Globus pallidus (tissue), 1 donor: ENCODE data around the gene TDP1.
"Not testable (repeated sequence)": the region's sequence is repeated elsewhere in the genome, so short reads cannot be mapped to it uniquely, and the experiment has no call there.

Source experiments
- DNase-seq: peaks from one replicate; pipeline ENCODE4 v3.0.0-alpha.2; 2015; ENCODE audit warnings: low spot score

Gene TDP1

DNA sequence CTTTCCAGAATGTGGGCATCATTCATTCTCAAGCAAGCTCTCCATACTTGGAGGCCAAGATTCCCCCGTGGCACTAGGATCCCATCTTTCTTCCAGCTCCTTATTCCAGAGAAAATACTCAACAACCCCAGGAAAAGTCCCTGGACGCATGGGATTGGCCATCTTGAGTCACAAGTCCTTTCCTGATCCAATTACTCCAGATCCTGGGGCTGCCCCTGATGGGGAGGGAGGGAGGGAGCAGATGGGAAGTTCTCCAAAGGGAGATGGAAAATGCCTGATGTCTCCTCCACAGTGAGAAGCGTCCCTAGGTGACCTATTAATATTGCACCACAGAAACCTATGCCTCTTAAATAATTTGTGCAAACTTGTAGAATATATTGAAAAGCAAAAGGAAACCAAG is 93.7 kb downstream of the TDP1 start:
- no peak for DNase-seq

DNA sequence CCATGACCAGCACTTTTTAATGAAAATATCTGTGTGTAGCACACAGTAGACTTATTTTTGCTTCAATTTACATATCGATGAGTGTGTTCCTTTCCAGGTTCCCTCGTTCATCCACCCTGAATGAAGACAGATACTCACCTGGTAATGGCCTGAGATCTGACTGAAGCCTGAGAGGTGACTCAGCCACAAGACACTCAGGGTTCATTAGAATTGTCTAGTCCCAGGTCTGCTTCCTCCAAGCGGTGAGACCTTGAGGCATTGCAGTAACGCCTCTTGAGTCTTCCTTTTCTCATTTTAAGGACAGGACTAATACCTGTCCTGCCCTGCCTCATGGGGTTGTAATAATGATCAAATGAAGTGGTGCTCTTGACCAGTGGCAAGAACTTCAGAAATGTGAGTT is 94.5 kb downstream of the TDP1 start:
- no peak for DNase-seq

DNA sequence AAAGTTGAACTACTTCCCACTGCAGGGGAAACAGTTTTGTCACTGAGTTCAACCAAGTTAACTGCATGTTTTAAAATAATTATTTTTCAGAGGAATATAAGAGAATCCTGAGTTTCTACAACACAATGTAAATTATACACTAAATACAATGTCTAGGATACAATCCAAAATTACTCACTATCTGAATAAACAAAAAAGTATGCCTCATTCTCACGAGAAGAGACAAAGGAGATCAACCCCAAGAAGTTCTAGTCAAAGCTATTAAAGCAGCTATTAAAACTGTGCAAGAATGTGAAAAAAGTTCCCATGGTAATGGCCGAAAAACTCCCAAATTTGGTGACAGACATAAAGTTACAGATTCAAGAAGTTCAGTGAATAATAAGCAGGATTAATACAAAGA is 97.3 kb downstream of the TDP1 start:
- DNase-seq, result no peak

DNA sequence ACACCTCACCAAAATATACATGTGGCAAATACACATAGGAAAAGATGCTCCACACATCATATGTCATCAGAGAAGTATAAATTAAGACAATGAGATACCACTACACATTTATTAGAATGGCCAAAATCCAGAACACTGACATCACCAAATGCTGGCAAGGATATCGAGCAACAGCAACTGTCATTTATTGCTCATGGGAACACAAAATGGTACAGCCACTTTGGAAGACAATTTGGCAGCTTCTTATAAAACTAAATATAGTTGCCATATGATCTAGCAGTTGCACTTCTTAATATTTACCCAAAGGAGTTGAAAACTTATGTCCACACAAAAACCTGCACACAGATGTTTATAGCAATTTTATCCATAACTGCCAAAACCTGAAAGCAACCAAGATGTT is 99.1 kb downstream of the TDP1 start:
- DNase-seq, result no peak

DNA sequence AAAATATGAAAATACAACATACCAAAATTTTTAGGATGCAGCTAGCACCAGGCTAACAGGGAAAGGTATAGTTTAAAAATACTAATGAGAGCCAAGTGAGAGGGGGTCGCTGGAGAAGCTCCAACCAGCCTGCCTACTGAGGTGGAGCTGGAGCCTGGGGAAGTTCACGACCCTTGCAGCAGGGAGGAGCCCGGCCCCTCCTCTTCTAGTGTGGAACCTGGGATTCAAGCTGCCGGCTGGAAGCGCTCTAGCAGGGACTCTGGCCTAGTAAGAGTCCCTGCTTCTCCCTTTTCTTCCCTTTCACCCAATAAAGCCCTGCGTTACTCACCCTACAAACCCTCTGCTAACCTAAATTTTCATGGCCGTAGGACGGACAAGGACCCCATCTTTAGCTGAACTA is 101.1 kb downstream of the TDP1 start:
- DNase-seq, result no peak

DNA sequence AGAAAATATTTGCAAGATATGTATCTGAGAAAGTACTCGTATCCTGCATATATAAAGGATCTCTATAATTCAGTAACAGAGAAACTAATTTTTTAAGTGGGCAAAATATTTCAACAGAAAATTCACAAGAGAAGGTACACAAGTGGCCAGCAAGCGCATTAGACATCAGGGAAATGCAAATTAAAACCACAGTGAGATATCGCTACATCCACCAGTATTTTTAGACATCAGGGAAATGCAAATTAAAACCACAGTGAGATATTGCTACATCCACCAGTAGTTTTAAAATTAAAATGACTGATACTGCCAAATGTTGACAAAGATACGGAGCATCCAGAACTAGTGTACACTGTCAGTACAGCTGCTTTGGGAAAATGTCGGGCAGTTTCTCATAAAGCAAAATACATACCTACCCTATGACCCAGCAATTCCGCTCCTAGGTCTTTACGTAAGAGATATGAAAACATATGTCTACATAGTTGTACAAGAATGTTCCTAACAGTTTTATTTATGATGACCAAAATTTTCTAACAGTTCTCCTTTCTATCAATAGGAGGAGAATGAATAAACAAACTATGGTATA is 103.2 kb downstream of the TDP1 start:
- DNase-seq, result no peak

DNA sequence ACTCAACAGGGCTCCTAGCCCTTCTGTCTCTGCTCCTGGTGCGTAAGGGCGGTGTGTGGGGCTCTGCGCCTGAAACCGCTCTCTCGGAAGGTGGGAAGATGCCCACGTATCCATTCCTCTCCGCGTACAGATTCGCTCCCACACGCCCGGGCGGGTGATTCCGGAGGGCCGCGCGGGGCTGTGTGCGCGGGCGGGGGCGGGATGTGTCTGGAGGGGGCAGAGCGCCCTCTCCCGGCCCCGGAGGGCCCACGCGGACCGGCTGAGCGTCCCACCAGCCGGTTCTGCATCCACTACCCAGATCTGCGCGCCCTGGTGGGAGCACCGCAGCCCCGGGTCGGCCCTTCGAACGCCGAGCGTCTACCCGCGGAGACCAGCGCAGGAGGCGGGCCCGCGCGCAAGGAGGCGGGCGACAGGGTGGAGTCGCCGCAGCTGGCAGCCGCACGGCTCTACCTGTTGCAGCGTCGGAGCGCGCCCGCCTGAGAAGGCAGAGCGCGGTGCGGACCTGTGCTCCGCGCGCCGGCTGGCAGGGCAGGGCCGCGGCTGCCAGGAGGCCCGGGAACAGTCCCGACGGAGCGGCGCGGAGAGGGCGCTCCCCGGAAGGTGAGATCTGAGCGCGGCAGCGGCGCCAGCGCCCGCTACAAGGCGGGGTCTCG is 104.7 kb downstream of the TDP1 start:
- peak; percentile 77 for DNase-seq

DNA sequence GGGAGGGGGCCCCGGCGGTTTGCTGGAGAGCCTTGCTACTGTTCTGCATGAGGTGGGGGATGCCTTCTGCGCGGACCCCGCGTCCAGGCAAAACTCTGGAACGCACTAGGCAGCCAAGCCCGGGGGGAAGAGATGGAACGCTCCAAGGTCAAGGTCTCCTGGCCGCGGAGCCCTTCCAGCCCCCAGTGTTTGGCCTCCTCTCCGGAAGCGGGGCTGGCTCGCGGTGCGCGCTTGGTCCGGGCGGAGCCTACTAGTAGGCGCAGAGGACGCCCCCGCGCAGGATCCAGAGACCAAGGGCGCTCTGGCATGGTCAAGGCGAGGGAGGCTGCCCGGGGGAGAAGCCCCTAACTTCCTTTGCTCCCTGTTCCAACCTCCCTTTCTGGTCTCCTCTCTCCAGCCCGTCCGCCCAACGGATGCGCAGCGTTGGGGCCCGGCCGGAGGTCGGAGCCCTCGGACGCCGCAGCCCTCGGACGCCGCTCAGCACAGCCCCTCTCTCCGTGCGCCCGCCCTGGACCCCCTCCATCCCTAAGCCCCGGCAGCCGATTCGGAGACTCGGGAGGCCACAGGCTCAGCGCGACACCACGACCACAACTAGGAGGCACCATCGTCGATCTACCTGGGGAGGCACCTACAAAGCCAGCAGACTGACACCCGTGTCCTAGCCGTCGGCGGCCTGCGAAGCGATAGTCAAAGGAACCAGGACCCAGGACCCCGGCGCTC is 105.4 kb downstream of the TDP1 start:
- no peak for DNase-seq

DNA sequence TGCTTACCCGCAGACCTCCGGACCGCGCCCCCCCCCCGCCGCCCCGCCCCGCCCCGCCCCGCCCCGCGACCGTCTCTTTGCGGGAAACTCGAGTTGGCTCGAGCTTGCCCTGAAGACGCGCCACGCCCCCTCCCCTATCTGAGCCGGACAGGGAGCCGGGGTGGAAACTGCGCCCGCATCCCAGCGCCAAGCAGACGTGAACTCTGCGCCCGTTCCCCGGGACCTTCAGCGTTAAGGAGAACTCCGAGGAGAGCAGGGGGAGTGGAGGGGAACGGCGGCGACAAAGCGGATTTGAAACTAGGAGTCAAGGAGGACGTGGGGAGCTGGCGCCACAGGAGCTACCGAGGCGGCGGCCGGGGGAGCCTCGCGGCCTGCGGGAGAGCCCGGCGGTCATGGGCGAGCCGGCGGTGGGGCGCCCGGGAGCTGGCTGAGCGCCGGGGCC is 106.0 kb downstream of the TDP1 start, which contains the start of gene KCNK13:
Gene KCNK13, plus strand, starts transcription at position 310 of the 442 bp plus-strand sequence. CDS start 212 bp downstream, outside the sequence.
- DNase-seq, result no peak

DNA sequence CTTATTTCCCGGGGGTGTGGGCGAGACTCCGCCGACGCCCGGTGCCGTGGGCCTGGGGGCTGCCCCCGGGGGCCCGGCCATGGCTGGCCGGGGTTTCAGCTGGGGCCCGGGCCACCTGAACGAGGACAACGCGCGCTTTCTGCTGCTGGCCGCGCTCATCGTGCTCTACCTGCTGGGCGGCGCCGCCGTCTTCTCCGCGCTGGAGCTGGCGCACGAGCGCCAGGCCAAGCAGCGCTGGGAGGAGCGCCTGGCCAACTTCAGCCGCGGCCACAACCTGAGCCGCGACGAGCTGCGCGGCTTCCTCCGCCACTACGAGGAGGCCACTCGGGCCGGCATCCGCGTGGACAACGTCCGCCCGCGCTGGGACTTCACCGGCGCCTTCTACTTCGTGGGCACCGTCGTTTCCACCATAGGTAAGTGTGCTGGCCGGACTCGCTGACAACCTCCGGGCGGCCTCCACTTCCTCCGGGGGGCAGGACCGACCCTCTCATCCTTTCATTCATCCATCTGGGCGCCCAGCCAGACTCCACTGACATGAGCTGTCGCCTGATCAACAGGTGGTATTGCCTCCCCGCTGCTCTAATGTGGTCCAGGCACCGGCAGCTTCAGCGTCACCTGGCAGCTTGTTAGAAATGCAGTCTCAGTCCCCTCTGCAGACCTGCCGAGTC is 106.5 kb downstream of the TDP1 start:
- no peak for DNase-seq

DNA sequence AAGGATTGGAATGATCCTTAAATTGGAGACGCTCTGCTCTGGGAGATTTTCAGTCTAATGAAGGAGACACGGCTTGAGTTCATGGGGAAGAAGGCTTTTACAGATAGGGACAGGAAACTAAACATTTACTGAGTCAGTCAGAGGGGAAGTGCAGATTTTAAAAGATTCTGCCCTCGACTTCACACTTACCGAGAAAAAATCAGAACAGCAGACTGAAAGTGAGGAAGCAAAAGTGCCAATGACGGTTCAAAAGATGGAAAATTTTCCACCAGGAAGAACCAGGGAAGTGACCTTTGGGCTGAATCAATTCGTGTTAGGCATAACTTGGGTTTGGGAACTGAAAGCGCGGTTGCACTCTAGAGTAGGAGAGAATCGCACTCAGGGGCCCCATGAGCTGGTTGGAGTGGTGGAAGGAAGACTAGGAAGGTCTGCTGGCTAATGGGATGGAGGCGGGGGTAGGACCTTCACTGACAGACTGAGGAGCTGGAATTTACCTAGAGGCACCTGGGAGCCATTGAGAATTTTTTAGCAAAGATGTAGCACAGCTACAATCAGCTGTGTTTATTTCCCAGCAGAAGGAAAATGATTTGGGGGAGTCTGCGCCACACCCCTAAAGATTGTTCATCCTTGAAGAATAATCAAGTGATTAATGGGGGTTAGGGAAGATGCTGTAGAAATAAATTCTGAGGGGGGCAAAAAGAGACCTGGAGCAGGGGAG is 107.3 kb downstream of the TDP1 start:
- peak; percentile 11 for DNase-seq

DNA sequence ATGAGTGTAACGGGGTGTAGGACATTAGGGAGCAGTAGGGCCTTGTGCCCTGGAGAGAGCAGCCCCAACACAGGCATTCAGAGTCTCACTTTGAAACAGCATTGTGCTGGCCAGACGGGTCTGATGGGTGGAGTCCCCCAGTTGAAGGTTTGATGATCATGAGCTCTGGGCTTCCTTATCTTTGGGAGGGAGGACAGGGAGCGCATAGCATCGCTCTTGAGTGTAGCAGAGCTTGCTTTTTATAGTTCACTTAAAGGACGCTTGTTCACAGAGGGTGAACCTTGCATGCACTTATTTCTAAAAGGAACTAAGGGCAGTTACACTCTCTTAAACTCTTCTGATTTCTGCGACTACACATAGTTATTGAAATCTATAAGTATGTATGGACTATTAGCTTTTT is 116.6 kb downstream of the TDP1 start:
- DNase-seq, result no peak

DNA sequence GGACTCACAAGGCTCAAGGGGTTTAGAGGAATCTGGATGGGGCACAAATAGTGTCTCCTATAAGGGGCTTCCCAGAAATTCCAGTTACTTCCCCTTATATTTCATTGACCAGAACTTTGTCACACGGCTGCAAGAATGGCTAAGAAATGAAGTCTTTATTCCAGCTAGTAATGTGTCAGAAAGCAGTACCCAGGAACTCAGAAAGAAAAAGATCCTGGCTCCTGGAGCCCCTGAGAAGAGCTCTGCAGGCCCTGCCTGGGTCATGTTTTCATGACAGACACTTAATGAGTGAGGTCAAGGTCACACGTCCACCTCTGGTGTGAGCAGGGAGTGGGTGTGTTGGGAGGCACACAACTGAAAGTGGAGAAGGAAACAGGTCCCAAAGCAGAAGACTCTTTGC is 123.8 kb downstream of the TDP1 start:
- DNase-seq, result no peak

DNA sequence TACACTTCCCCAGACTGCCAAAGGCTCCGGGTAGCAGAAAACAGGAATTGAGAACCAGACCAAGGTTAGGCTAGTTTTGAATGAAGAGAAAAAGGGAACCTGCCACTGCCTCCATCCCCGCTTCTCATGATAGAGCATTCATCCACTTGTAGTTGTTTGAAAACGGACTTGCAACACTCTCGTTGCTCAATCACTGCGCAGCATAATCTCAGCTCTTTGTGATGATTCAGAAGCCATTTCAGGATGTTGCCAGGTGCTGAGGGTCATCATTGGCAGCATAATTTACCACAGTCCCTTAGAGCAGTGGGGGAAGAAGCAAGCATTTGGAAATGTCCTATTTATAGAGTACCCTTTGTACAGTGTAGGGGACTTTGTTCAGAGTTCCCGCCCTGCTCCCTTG is 131.7 kb downstream of the TDP1 start:
- peak; percentile 67 for DNase-seq

DNA sequence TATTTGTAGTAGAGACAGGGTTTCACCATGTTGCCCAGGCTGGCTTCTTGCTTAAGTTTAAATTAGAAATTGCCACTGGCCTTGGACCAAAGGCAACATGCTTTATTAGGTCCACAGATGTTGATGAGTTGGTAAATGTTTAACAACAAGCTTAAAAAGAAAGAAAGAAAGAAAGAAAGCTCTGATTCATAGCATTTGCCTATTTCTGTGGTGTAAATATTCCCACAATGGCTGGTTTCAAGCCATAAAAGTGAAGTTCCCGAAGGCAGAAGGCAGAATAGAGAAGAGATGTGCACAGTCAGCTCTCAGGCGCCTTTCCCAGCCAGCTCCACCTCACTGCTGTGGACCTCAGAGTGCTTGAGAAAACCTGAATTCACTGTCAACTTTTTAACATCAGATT is 132.4 kb downstream of the TDP1 start:
- DNase-seq, result no peak

DNA sequence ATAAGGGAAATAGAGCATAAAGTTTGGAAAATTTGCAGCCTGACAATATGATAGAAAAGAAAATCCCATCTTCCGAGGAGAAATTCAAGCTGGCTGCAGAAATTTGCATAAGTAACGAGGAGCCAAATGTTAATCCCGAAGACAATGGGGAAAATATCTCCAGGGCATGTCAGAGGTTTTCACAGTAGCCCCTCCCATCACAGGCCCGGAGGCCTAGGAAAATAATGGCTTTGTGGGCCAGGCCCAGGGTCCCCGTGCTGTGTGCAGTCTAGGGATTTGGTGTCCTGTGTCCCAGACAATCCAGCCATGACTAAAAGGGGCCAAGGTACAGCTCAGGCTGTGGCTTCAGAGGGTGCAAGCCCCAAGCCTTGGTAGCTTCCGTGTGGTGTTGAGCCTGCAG is 133.8 kb downstream of the TDP1 start:
- DNase-seq, result not testable (repeated sequence)

DNA sequence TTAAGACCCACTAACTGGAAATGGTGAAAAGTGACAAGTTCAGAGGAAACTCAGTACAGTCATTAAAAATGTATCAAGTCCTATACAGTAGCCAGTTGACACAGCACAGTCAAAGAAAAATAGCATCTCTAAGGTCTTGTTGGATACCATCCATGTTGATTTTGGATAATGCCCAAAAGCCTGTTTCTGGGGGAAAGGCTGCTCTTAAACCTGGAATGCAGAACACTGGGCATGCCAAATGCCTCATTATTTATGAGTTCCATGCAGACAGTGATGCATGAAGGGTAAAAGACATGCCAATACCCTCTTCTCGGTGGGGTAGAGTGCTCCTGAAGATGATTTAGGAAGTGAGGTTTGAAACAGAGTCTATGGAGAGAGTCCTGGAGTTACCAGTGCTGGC is 135.7 kb downstream of the TDP1 start:
- no peak for DNase-seq

DNA sequence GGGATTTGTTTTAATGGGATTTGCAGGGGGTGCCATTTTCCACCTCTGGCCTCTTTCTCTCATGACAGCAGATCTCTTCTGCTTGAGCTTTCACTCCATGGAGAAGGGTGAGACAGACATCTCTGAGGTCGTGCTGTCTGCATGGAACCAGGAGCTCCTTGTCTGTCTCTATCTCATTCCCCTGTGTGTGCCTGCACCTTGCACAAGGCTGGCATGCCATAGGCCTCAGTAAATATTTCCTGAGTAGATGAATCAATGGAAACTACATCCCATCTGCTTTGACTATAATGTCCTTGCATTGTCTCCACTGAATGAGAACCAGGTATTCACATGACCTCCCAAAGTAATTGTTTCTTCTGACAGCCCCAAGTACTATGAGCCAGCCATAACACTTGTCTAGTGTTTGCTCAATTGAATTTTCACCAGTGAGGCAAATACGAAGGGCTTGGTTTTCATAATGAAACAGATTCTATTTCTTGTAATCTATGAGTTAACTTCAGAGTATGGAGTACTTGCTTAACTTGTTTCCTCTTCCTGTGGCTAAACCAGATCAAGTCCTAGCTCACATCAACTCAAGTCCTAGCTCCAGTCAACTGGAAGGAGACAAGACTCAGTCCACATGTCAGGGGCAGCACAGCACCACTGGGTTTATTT is 138.3 kb downstream of the TDP1 start:
- no peak for DNase-seq
